Measurements from ENCODE around the gene XRCC1.
A peak's percentile ranks its signal among the peaks of the same experiment; 100 is the strongest.

Gene XRCC1

GRCh38 chr19:43507880-43508279 lies 67.4 kb downstream of the XRCC1 start:
- DNase-seq: no peak

- DNase-seq: no peak
These were observed 68.7 kb downstream of the XRCC1 start for GRCh38 chr19:43506629-43507028.

GRCh38 chr19:43505941-43506340 lies 69.4 kb downstream of the XRCC1 start:
- DNase-seq: no peak

GRCh38 chr19:43505186-43505456 lies 70.2 kb downstream of the XRCC1 start:
- DNase-seq: no peak

- DNase-seq: peak; percentile 57 to 60
These were observed 70.7 kb downstream of the XRCC1 start, which contains the start of gene PHLDB3 for GRCh38 chr19:43504426-43505185. Gene PHLDB3, minus strand, starts transcription at chr19:43504746. Its CDS starts 628 bp downstream, at chr19:43504118.

- peak; percentile 99 for DNase-seq
These were observed 71.6 kb downstream of the XRCC1 start for GRCh38 chr19:43503501-43504425.

DNA sequence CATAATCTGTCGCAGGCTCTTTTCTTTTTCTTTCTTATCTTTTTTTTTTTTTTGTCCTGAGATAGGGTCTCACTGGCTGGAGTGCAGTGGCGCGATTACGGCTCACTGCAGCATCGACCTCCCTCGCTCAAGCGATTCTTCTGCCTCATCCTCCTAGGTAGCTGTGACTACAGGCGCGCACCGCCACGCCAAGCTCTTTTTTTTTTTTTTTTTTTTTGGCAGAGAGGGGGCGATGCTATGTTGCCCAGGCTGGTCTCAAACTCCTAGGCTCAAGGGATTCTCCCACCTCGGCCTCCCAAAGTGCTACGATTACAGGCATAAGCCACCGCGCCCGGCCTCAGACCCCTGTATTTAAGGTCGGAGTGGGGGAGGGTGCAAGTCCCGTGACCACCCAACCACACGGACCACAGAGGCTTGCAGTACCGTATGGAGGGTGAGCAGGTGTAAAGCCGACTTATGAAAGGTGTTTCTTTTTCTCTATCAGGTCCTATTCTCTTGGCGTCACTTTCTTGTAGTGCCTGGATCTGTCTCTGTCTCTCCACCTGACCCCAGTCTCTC lies 72.8 kb downstream of the XRCC1 start:
- no peak for DNase-seq

DNA sequence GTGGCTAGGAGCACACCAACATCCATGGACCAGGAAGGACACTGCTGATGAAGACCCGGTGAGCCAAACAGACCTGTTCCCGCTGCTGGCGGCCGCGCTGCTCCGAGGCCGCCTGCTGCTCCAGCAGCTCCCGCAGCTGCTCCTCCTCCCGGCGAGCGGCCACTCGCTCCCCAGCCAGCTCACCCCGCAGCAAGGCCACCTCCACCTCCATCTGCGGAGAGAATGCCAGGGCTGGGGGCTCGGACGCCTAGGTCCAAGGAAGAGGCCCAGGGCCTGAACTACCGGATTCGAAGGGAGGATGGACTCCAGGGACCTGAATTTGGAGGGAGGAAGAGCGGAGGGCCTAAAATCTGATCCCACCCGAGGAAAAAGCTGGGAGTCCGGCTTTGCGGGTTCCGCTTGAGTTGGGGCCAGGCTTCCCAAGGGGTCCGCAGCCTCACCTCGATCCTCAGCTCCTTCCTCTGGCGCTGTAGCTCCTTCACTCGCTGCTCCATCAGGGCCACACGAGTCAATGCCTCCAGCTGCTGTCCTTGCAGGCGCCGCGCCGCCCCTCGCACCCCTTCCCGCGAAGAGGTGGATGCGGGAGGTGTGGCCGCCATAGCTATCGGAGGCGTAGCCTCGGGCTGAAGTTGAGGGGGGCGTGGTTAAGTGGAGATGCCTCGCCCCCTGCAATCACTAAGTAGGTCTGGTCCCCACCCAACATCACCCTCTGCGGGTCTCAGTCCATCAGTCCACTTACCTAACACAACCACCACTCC lies 73.5 kb downstream of the XRCC1 start:
- no peak for DNase-seq

DNA sequence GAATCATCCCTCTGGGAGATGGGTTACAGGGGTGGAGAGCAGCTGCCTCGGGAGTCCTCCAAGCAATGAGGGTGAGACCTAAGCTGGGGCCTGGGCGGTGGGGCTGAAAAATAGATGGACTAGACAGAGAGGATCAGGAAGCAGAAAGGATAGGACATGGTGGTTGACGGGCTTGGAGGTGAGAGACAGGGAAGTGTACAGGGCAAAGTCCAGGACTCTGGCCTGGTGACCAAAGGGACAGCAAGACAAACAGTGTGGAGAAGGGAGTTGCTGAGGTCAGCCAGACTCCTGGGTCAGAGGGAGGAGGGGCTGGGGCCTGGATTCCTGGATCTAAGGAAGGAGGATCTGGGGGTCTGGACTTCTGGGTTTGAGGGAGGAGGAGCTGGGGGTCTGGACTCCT lies 76.3 kb downstream of the XRCC1 start:
- DNase-seq: no peak

GRCh38 chr19:43498233-43498842 lies 77.0 kb downstream of the XRCC1 start:
- DNase-seq: no peak

DNA sequence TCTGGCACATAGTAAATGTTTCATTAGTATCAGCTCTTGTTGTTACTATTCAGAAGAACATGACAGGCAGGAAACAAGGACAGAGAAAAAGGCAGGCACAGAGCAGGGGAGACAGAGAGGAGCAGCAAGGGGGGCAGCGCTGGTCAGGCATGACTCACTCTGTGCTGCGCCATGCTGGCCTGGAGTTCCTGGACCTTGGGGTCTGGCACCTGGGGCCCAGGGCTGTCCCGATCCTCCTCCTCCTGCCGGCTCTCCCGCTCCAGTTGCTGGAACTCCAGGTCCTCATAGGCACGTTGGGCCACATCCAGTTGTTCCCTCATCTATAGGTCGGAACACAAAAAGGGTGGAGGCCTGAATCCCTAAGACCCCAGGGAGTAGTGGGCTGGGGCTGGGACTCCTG lies 78.4 kb downstream of the XRCC1 start:
- no peak for DNase-seq

DNA sequence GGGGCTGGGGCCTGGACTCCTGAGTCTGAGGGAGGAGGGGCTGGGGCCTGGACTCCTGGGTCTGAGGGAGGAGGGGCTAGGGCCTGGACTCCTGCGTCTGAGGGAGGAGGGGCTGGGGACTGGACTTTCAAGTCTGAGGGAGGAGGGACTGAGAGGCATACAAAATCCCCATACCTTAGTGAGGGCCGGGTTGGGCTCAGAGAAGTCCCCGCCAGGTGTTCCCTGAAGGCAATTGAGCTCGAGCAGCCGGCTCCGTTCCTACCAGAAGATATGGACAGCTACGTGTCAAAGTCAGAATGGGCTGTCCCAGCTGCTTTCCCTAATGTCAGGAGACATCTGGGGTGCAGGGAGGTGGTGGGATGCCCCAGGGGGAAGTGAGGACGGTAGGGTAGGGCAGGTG lies 80.2 kb downstream of the XRCC1 start:
- no peak for DNase-seq
